HL-60 (cell line): Measurements from ENCODE around the gene CNTN6.

ENCODE experiments used
- DNase-seq, 2 experiments: peaks; one replicate each; pipeline ENCODE4 v3.0.0-alpha.2; 2010 to 2020; ENCODE audit warnings: low read depth in 1 of 2, low spot score in 1 of 2
- H3K27ac ChIP-seq: fragments of 250-450 bp; sonication (Bioruptor Pico); replicated peaks from 2 replicates; pipeline ENCODE4 v1.5.1; 2020; ENCODE audit warnings: mild to moderate bottlenecking, moderate library complexity
- H3K27me3 ChIP-seq: fragments of 250-450 bp; sonication (Bioruptor Pico); 2 replicates; pipeline ENCODE4 v1.5.1; 2021; ENCODE audit warnings: mild to moderate bottlenecking, moderate library complexity; ENCODE audit not compliant: insufficient read depth, poor library complexity, severe bottlenecking
- H3K4me3 ChIP-seq: replicated peaks from 2 replicates; pipeline ENCODE4 v1.5.1; 2011; ENCODE audit warnings: mild to moderate bottlenecking, control low read depth, low read length; ENCODE audit not compliant: insufficient read depth
- CTCF ChIP-seq: IDR thresholded peaks from one replicate; pipeline ENCODE4 v1.5.1; 2011; ENCODE audit warnings: low read length, control low read depth, inconsistent platforms; ENCODE audit not compliant: insufficient read depth
- GABPA ChIP-seq: IDR thresholded peaks from 2 replicates; pipeline ENCODE4 v1.6.1; 2012; ENCODE audit warnings: low read depth
- POLR2AphosphoS5 ChIP-seq: IDR thresholded peaks from 2 replicates; pipeline ENCODE4 v1.6.1; 2012; ENCODE audit warnings: low read depth
- REST ChIP-seq: IDR thresholded peaks from 2 replicates; pipeline ENCODE4 v1.6.1; 2012; ENCODE audit warnings: low read depth; ENCODE audit not compliant: insufficient replicate concordance
- SPI1 ChIP-seq: IDR thresholded peaks from 2 replicates; pipeline ENCODE4 v1.6.1; 2012; ENCODE audit warnings: low read depth, mild to moderate bottlenecking, borderline replicate concordance

Gene CNTN6

GRCh38 chr3:1139071-1139470 lies 46.2 kb downstream of the CNTN6 start:
- Histone ChIP-seq H3K27ac (no peak overlapping the region), H3K4me3 (no peak overlapping the region), H3K27me3 (no peaks in the 10 kb centered on the region)
- no peak for TF ChIP-seq REST
- no peak for TF ChIP-seq POLR2AphosphoS5
- DNase-seq: no peak

GRCh38 chr3:1147326-1147725 lies 54.5 kb downstream of the CNTN6 start:
- Histone ChIP-seq H3K27me3 (no peaks in the 10 kb centered on the region), H3K4me3 (no peak overlapping the region), H3K27ac (no peak overlapping the region)
- TF ChIP-seq REST (no peak), SPI1 (no peak), POLR2AphosphoS5 (no peak), CTCF (no peak), GABPA (no peak)
- no peak for DNase-seq

- DNase-seq: no peak
- Histone ChIP-seq H3K27ac (no peak overlapping the region), H3K27me3 (no peaks in the 10 kb centered on the region), H3K4me3 (no peak overlapping the region)
- TF ChIP-seq GABPA: no peak
- TF ChIP-seq SPI1: no peak
- TF ChIP-seq REST: no peak
- TF ChIP-seq CTCF: no peak
- TF ChIP-seq POLR2AphosphoS5: no peak
These were observed 55.0 kb downstream of the CNTN6 start for GRCh38 chr3:1147819-1148218.

GRCh38 chr3:1164101-1164500 lies 71.3 kb downstream of the CNTN6 start:
- TF ChIP-seq GABPA (no peak), SPI1 (no peak)
- no peak for DNase-seq
- no peak overlapping the region for H3K4me3 ChIP-seq
- H3K27ac ChIP-seq: no peak overlapping the region
- no peaks in the 10 kb centered on the region for H3K27me3 ChIP-seq
